Activated T-helper 1 cell treated with Interleukin-2 at 50 U/mL for 16 hours (primary cell): Measurements from ENCODE around the gene ZBTB34.

Source experiments
- DNase-seq: peaks from one replicate; pipeline ENCODE4 v3.0.0-alpha.2; 2020; ENCODE audit warnings: low read depth

ZBTB34 gene

DNA sequence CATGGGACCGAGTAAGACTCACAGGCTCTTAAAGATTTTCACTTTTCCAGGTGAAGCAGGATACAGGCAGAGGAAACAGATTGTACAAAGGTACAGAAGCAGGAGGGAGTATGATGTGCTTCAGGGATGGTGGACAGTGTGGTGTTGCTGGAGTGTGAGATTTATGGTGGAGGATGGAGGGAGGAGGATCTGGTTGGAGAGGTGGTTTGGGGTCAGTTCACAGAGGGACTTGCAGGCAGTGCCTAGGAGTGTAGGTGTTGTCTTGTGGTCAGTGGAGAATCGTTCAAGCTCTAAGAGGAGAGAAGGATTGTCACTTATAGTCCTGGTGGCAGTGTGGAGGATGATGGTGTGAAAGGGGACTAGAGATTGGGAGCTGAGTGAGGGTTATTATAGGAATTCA, 65.9 kb downstream of the ZBTB34 start:
- no peak for DNase-seq

DNA sequence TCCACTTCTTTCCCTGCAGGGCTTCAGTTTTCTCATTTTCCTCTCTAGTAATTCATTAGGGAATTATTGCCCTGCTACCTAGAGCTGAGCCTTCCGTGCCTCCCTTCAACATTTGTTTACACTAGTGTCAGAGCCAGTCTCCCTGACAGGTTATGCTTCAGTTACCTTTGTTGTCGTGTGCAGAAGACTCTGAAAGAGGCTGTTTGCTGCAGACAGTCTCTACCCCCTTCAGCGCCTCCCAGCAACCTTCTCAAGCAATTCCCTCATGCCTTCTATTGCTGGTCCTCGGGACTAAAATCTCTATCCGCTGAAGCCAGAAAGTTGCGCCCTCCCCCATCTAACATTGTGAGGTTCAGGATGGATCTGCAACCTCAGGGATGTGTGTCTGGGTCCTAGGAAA, 67.0 kb downstream of the ZBTB34 start:
- DNase-seq = no peak

DNA sequence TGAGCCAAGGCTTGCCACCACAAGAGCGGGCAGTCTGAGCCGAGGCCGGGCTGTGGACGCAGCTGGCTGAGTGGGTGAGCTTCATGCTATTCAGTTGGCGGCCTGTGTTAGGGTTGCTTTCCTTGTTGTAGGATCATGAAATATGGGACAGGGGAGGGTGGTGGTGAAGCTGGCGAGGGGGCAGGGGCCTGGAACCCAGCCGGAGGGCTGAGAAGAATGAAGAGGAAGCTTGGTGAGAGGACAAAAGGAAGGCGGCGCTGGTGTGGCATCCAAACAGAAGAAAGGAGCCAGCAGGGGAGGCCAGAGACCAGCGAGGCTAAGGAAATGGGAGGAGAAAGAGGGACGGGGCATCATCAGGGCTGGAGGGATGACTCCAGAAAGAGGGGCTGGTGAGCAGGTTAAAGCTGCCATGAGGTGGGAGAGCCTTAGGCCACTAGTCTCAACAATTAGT, 72.5 kb downstream of the ZBTB34 start:
- DNase-seq = no peak

DNA sequence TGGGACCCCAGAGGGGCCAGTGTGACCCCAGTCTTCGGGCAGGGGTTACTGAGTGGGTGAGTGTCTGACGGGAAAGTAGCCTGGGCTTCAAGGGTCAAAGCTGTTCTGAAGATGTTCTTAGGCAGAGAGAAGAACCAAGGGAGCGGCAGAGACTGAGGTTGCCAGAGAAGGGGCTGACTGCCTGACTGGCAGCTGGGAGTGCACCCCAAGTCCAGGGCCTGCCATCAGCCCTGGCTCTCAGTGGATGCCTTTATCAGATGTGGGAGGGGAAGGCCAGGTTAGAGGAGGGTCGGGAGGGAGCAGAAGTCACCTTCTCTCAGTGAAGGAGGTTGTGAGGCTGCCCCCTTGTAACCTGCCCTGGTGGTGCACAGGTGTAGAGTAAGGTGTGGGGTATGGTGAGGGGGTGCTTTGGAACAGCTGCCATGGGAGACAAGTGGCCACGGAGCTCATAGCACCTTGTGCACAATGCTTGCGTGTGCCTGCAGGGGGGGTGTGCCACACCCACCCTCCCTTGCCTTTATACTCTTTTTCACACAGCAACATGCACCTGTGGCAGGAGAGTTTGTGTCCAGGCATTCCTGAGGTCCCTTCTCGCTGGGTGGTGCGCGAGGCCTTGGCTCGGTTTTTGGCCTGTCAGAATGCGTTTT, 73.0 kb downstream of the ZBTB34 start:
- DNase-seq = no peak

DNA sequence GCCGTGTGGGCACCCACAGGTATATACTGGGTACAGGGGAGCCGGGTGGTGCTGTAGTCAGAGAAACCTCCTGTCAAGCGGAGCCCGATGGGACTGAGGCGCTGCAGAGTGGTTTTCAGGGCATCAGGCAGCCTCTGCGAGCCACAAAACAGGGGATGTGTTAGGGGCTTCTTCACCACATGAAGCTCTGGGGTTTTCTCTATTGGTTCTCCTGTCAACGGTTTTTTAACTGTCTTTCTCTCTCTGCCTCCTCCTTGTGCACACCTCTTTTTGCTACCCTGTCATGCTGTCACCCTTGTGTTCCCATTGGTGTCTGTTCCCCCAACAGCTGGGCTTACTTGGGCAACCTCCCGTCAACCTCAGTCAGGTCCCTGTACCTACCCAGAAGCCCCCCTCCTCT, 74.0 kb downstream of the ZBTB34 start:
- no peak for DNase-seq
